ENCODE data around the gene MAP2K6. TPM values are rescaled to one million over a fixed set of nuclear protein-coding genes. Genes with fewer than 3 reads are reported as not detected.

MAP2K6 gene
- total RNA-seq, 1 experiment from 2014 or later = 17.7 TPM

DNA sequence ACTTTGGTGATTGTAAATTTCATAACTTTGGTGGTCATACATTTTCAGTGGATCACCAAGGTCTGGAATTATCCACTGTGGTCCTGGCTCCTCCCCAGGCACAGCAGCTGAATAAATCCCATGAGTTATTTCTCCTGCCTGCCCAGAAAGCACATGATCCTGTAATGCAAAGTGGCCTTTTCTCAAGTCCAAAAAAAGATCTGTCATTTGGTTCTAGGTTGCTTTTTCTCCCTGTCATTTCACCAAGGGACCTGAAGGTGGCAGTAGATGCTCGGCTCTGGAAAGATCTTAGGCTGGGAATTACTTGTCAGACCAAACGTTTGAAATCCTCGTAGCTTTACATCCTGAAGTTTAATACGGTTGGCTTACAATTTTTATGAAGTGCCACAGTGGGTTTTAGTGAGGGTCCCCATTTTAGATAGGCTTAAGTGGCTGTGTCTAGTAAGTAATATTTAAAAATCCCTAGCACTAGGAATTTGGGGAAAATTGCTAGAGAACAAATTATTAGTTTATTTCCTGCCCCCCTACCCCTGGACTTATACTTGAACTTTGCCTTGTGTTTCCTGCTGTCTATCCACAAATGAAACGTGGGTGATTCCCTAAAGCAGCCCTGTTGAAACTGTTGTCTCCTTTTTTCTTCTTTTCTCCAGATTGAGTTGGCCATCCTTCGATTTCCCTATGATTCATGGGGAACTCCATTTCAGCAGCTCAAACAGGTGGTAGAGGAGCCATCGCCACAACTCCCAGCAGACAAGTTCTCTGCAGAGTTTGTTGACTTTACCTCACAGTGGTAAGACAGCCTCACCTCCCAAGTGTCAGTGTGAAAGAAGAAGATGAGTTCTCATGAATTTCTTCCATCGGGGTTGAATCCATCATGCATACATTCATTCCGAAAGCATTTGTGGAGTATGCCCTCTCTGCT, 111.7 kb downstream of the MAP2K6 start:
- whole genome bisulfite sequencing (ENCODE audit: extremely low coverage, insufficient read length, low lambda C conversion rate) = no CpG with 5 or more reads among the region's 9 CpGs
- no peak overlapping the region for H3K4me2 ChIP-seq (ENCODE audit: insufficient read depth, insufficient read length, low read length)
- H3K36me3 Mint-ChIP-seq (ENCODE audit: insufficient read depth in 1 of 3, low read depth in 3 of 3) = peaks cover 43 to 50% (median 46%) of the 10 kb centered on the region in 3 experiments

More for the DNA sequence above, 111.7 kb downstream of the MAP2K6 start:
- no peaks in the 10 kb centered on the region for H3K23me2 ChIP-seq (ENCODE audit: insufficient read length, low read depth, low read length, poor library complexity, severe bottlenecking)
- H2BK15ac ChIP-seq (ENCODE audit: low read depth, low read length) = no peak overlapping the region
- H4K8ac ChIP-seq (replicated peaks; ENCODE audit: insufficient read length, low read depth, low read length) = no peak overlapping the region
- no peak overlapping the region for H4K91ac ChIP-seq (ENCODE audit: insufficient read length, low read depth, low read length)
- no peak overlapping the region for H2BK5ac ChIP-seq (ENCODE audit: insufficient read length, low read length)
- no peak overlapping the region for H3K4me3 Mint-ChIP-seq
- no peaks in the 10 kb centered on the region for H3K79me2 ChIP-seq (ENCODE audit: insufficient read depth, low read length)
- H3K4ac ChIP-seq (ENCODE audit: low read depth, low read length) = no peak overlapping the region
- no peak overlapping the region for H2BK20ac ChIP-seq (ENCODE audit: low read depth, low read length, poor library complexity, severe bottlenecking)
- H3K27me3 ChIP-seq (ENCODE audit: insufficient read depth, low read length) = no peaks in the 10 kb centered on the region
- no peak overlapping the region for H2AFZ ChIP-seq (ENCODE audit: low read length)
- no peak overlapping the region for H2BK12ac ChIP-seq (ENCODE audit: insufficient read length, low read depth, low read length)
- H3K56ac ChIP-seq (ENCODE audit: insufficient read length, low read depth, low read length) = no peak overlapping the region
- peak overlapping the region in 2 of 3 experiments; percentile 46 to 54; a peak in 2 of 7 replicates for H3K27ac Mint-ChIP-seq
- H4K5ac ChIP-seq (ENCODE audit: insufficient read length, low read depth, low read length) = no peak overlapping the region
- no peak overlapping the region for H3T11ph ChIP-seq (ENCODE audit: low read length)
- H2BK120ac ChIP-seq (ENCODE audit: low read depth, low read length, poor library complexity, severe bottlenecking) = no peak overlapping the region
- H3K27me3 Mint-ChIP-seq (ENCODE audit: low read depth) = no peaks in the 10 kb centered on the region
- no peak overlapping the region for H3K18ac ChIP-seq (ENCODE audit: insufficient read length, low read depth, low read length)
- H4K20me1 ChIP-seq (ENCODE audit: control insufficient read depth, insufficient read depth, insufficient read length) = no peaks in the 10 kb centered on the region
- no peak overlapping the region for H3K9ac ChIP-seq (ENCODE audit: extremely low read depth, insufficient read length, low read length)
- no peaks in the 10 kb centered on the region for H3K4me1 ChIP-seq (ENCODE audit: insufficient read depth, low read length)
- H3K27ac ChIP-seq (ENCODE audit: insufficient read length, low read depth, low read length) = no peak overlapping the region
- TF ChIP-seq, protein P1, sequence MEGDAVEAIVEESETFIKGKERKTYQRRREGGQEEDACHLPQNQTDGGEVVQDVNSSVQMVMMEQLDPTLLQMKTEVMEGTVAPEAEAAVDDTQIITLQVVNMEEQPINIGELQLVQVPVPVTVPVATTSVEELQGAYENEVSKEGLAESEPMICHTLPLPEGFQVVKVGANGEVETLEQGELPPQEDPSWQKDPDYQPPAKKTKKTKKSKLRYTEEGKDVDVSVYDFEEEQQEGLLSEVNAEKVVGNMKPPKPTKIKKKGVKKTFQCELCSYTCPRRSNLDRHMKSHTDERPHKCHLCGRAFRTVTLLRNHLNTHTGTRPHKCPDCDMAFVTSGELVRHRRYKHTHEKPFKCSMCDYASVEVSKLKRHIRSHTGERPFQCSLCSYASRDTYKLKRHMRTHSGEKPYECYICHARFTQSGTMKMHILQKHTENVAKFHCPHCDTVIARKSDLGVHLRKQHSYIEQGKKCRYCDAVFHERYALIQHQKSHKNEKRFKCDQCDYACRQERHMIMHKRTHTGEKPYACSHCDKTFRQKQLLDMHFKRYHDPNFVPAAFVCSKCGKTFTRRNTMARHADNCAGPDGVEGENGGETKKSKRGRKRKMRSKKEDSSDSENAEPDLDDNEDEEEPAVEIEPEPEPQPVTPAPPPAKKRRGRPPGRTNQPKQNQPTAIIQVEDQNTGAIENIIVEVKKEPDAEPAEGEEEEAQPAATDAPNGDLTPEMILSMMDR (conservative IDR thresholded peaks at IDR 0.05) = peak; percentile 84
- no peak overlapping the region for H3K23ac ChIP-seq (ENCODE audit: insufficient read length, low read depth, low read length)
- 0 out of 4 replicates have a peak, but pooled peaks cover 2 to 3% of the 10 kb centered on the region in 2 experiments for H3K4me1 Mint-ChIP-seq
- H3K14ac ChIP-seq (ENCODE audit: insufficient read depth, low read length) = no peak overlapping the region
- H3K79me1 ChIP-seq (ENCODE audit: insufficient read depth, low read depth, low read length, poor library complexity, severe bottlenecking) = no peaks in the 10 kb centered on the region
- H3K9me3 ChIP-seq (ENCODE audit: control insufficient read depth, low read depth, low read length) = no peaks in the 10 kb centered on the region
- no peak overlapping the region for H2AK5ac ChIP-seq (ENCODE audit: insufficient read length, low read length)
- DNase-seq = peak; percentile 62
- H3K9me3 Mint-ChIP-seq = peaks cover 0 to 4% of the 10 kb centered on the region in 2 experiments; a peak in 2 of 5 replicates
